Activated naive CD4-positive, alpha-beta T cell treated with anti-CD3 and anti-CD28 coated beads, Interleukin-2, amount 50 U/mL, for 24 hours (primary cell): ENCODE measurements around the gene PCBP4.
"Not testable (repeated sequence)": the region's sequence is repeated elsewhere in the genome, so short reads cannot be mapped to it uniquely, and the experiment has no call there.

Experiments
- H3K27ac Mint-ChIP-seq: one replicate; pipeline ENCODE4 v1.8.0; 2021; ENCODE audit warnings: mild to moderate bottlenecking, mixed read lengths
- H3K27me3 Mint-ChIP-seq: one replicate; pipeline ENCODE4 v1.8.0; 2021; ENCODE audit warnings: mixed read lengths
- H3K36me3 Mint-ChIP-seq: one replicate; pipeline ENCODE4 v1.8.0; 2021; ENCODE audit warnings: mixed read lengths
- H3K4me1 Mint-ChIP-seq: one replicate; pipeline ENCODE4 v1.8.0; 2021; ENCODE audit warnings: mixed read lengths
- H3K4me3 Mint-ChIP-seq: one replicate; pipeline ENCODE4 v1.8.0; 2021; ENCODE audit warnings: mild to moderate bottlenecking, mixed read lengths
- H3K9me3 Mint-ChIP-seq: one replicate; pipeline ENCODE4 v1.8.0; 2021; ENCODE audit warnings: mixed read lengths

PCBP4 gene

DNA sequence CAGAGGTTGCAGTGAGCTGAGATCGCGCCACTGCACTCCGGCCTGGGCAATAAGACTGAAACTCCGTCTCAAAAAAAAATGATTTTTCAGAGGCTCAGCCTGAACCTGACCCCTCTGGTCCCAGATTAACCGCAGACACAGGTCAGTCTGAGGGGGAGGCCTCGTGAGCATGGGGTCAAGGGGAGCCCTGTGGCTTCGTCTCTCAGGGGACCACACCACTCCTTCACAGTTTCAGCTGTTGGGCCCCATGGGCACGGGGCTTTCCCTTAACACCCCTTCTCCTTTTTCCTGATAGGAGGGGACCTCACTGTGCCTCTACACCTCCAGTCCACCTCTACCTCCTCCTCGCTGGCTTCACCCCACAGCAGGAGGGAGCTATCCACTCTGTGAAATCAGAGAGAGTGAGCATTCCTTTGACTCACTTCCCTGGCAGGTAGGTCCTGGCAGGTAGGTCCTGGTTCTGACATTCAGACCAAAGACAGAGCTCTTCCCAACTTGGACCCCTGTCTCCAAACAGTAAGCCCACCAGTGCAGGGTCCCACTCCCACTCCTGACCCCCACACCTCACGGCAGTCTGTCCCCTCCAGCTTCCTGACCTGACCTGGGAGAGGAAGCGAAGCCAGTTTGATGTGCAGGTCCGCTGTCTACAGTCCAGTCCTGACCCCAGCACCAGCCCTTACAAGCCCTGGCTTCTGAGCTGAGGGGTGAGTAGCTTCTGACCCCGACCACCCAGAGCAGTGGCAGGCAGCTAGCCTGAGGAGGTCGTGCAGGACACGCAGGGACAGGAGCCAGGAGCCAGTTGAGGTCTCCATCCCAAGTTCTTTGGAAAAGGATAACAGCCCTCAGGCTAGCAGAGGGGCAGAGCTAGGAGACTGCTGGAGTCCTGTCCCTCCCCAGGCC lies 34.5 kb downstream of the PCBP4 start:
- H3K36me3 Mint-ChIP-seq = no peaks in the 10 kb centered on the region
- no peak overlapping the region for H3K27ac Mint-ChIP-seq
- no peaks in the 10 kb centered on the region for H3K27me3 Mint-ChIP-seq
- H3K9me3 Mint-ChIP-seq = no peaks in the 10 kb centered on the region
- H3K4me3 Mint-ChIP-seq = no peak overlapping the region
- H3K4me1 Mint-ChIP-seq = no peaks in the 10 kb centered on the region

DNA sequence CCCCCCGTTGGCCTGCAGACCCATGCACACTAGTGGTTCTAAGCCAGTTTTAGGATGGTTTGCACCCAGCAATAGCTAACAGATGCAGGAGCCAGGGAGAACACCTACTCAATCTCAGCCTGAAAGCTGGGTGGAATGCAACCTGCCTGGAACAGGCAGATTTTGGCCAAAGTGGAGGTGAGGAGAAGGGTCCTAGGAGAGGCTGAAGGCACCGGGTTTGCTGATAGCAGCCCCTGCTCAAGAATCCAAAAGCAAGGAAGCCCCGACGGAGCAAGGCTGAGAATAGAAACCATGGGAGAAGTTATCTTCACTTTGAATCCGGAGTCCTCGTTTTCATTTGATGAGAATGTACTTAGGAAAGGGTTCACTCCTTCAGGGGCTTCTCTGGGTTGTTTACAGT lies 35.5 kb downstream of the PCBP4 start:
- Mint-ChIP-seq H3K9me3 (no peaks in the 10 kb centered on the region), H3K27ac (no peak overlapping the region), H3K36me3 (no peaks in the 10 kb centered on the region)

DNA sequence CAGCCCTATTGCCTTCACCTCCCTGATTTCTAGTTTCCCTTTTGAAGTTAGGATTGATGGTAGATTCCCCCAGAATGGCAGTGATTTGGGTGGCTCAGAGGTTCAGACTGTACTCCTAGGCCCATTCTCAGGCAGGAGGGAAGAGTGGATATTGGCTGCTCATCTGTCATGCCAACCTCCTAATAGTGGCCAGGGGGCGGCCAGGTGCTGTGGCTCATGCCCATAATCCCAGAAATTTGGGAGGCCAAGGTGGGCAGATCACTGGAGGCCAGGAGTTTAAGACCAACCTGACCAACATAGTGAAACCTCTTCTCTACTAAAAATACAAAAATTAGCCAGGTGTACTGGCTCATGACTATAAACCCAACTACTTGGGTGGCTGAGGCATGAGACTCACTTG lies 36.8 kb downstream of the PCBP4 start:
- Mint-ChIP-seq H3K4me1 (no peaks in the 10 kb centered on the region), H3K4me3 (no peak overlapping the region), H3K9me3 (no peaks in the 10 kb centered on the region), H3K36me3 (no peaks in the 10 kb centered on the region), H3K27ac (no peak overlapping the region), H3K27me3 (no peaks in the 10 kb centered on the region)

More for the DNA sequence above, 35.5 kb downstream of the PCBP4 start:
- Mint-ChIP-seq H3K4me3 (no peak overlapping the region), H3K27me3 (no peaks in the 10 kb centered on the region), H3K4me1 (no peaks in the 10 kb centered on the region)

DNA sequence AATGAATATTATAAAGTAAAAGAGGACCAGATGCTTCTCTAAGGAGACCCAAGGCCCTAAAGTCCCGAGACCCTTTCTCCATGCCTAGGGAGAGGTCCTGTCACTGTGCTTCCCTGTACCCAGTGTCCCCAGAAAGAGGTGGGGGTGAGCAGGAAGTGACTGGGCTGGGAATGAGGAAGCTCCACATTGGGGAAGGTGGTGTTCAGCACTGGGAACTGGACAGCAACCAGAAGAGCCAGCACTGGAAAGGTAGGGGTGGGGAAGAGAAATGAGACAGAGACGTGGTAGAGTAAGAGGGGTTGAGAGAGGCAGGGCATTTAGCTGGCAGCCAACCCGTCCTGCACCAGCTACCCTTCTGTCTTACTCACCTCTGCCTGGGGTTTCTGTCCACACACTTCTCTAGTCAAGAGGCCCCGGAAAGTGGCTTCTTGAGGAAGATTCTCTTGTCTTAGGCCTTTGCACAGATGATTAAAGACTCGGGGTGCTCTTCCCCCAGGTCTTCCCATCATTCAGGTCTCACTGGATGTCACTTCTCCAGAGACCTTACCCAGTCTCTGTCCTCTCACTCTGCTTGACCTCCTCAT lies 37.7 kb downstream of the PCBP4 start:
- Mint-ChIP-seq H3K4me1 (no peaks in the 10 kb centered on the region), H3K27ac (no peak overlapping the region), H3K4me3 (no peak overlapping the region), H3K9me3 (no peaks in the 10 kb centered on the region), H3K36me3 (no peaks in the 10 kb centered on the region), H3K27me3 (no peaks in the 10 kb centered on the region)

- H3K4me3 Mint-ChIP-seq, H3K27me3 Mint-ChIP-seq, H3K4me1 Mint-ChIP-seq: not testable (repeated sequence)
Measured at GRCh38 chr3:51928981-51929380, 38.3 kb downstream of the PCBP4 start.

GRCh38 chr3:51928438-51928837 lies 38.8 kb downstream of the PCBP4 start:
- H3K9me3 Mint-ChIP-seq = no peaks in the 10 kb centered on the region
- no peak overlapping the region for H3K27ac Mint-ChIP-seq
- H3K4me1 Mint-ChIP-seq = no peaks in the 10 kb centered on the region
- no peaks in the 10 kb centered on the region for H3K36me3 Mint-ChIP-seq
- no peaks in the 10 kb centered on the region for H3K27me3 Mint-ChIP-seq
- no peak overlapping the region for H3K4me3 Mint-ChIP-seq

More at GRCh38 chr3:51928981-51929380, 38.3 kb downstream of the PCBP4 start:
- H3K36me3 Mint-ChIP-seq, H3K27ac Mint-ChIP-seq, H3K9me3 Mint-ChIP-seq: not testable (repeated sequence)

GRCh38 chr3:51927061-51927977 lies 39.9 kb downstream of the PCBP4 start:
- no peak overlapping the region for H3K4me3 Mint-ChIP-seq
- no peaks in the 10 kb centered on the region for H3K9me3 Mint-ChIP-seq
- no peaks in the 10 kb centered on the region for H3K36me3 Mint-ChIP-seq
- no peak overlapping the region for H3K27ac Mint-ChIP-seq
- H3K27me3 Mint-ChIP-seq = no peaks in the 10 kb centered on the region
- H3K4me1 Mint-ChIP-seq = no peaks in the 10 kb centered on the region

DNA sequence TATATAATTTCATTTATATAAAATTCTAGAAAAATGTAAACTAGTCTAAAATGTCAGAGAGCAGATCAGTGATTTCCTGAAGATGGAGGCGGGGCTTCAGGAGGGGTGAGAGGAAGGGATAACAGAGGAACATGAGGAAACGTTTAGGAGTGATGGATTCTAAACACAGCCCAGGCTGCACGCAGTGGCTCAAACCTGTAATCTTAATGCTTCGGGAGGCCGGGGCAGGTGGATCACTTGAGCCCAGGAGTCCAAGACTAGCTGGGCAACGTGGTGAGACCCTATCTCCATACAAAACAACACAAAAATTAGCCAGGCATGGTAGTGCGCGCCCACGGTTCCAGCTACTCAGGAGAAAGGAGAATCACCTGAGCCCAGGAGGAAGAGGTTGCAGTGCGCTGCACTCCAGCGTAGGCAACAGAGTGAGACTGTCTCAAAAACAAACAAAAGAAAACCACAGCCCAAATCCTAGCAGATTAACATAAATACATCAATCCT lies 46.1 kb downstream of the PCBP4 start:
- peaks cover 3% of the 10 kb centered on the region for H3K27me3 Mint-ChIP-seq
- no peaks in the 10 kb centered on the region for H3K4me1 Mint-ChIP-seq
- H3K4me3 Mint-ChIP-seq = no peak overlapping the region
- H3K27ac Mint-ChIP-seq = no peak overlapping the region
- no peaks in the 10 kb centered on the region for H3K36me3 Mint-ChIP-seq
- H3K9me3 Mint-ChIP-seq = no peaks in the 10 kb centered on the region

DNA sequence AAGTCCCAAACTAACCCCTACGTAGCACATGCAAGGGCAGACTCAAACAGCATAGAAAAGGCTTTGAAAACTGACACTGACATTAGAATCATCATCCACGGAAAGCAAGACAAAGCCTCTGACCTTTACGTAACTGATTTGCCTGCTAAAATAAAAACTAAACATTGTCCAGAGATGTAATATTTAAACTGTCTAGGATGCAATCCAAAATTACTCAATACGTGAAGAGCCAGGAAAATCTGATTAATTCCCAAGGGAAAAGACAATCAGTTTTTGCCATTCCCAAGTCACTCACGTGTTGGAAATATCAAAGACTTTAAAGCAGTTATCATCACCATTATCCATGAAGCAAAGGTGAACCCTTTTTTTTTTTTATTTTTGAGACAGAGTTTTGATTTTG lies 50.8 kb downstream of the PCBP4 start:
- Mint-ChIP-seq H3K27me3 (peaks cover 3% of the 10 kb centered on the region), H3K4me3 (no peak overlapping the region), H3K27ac (no peak overlapping the region), H3K9me3 (no peaks in the 10 kb centered on the region), H3K36me3 (no peaks in the 10 kb centered on the region), H3K4me1 (no peaks in the 10 kb centered on the region)

GRCh38 chr3:51908026-51908425 lies 59.2 kb downstream of the PCBP4 start:
- Mint-ChIP-seq H3K36me3 (peaks cover 10% of the 10 kb centered on the region), H3K4me1 (no peaks in the 10 kb centered on the region), H3K27ac (no peak overlapping the region), H3K27me3 (peaks cover 10% of the 10 kb centered on the region), H3K9me3 (no peaks in the 10 kb centered on the region), H3K4me3 (no peak overlapping the region)
